Measurements from ENCODE around the gene UROS. TPM values are rescaled to one million over a fixed set of nuclear protein-coding genes. Genes with fewer than 3 reads are reported as not detected.

UROS gene
- total RNA-seq, 1 donor: 90.5 TPM

- no peak for TF ChIP-seq CTCF (IDR thresholded peaks at IDR 0.05; ENCODE audit: extremely low read depth, low read depth, low read length)
- H4K20me1 ChIP-seq (ENCODE audit: insufficient read depth, low read length): no peaks in the 10 kb centered on the region
- H3K4me2 ChIP-seq (ENCODE audit: insufficient read depth, low read length): no peak overlapping the region
- H3K9me3 ChIP-seq (ENCODE audit: low read depth, low read length): no peaks in the 10 kb centered on the region
- no peak overlapping the region for H2AFZ ChIP-seq (ENCODE audit: low read length)
- no peak overlapping the region for H3K4me3 ChIP-seq (ENCODE audit: insufficient read depth, low read length)
- H3K79me2 ChIP-seq (ENCODE audit: insufficient read depth, low read length): no peaks in the 10 kb centered on the region
- H3K4me1 ChIP-seq (ENCODE audit: insufficient read depth, low read length): no peaks in the 10 kb centered on the region
- H3K36me3 ChIP-seq (ENCODE audit: insufficient read depth, low read length): peaks cover 52% of the 10 kb centered on the region
- no peaks in the 10 kb centered on the region for H3K27me3 ChIP-seq (ENCODE audit: insufficient read depth, low read length)
- H3K27ac ChIP-seq (ENCODE audit: low read depth, low read length): no peak overlapping the region
- DNase-seq (ENCODE audit: insufficient read length, low spot score, missing footprints): no peak
Measured at GRCh38 chr10:125852487-125852886, 29.4 kb upstream of the UROS start.

DNA sequence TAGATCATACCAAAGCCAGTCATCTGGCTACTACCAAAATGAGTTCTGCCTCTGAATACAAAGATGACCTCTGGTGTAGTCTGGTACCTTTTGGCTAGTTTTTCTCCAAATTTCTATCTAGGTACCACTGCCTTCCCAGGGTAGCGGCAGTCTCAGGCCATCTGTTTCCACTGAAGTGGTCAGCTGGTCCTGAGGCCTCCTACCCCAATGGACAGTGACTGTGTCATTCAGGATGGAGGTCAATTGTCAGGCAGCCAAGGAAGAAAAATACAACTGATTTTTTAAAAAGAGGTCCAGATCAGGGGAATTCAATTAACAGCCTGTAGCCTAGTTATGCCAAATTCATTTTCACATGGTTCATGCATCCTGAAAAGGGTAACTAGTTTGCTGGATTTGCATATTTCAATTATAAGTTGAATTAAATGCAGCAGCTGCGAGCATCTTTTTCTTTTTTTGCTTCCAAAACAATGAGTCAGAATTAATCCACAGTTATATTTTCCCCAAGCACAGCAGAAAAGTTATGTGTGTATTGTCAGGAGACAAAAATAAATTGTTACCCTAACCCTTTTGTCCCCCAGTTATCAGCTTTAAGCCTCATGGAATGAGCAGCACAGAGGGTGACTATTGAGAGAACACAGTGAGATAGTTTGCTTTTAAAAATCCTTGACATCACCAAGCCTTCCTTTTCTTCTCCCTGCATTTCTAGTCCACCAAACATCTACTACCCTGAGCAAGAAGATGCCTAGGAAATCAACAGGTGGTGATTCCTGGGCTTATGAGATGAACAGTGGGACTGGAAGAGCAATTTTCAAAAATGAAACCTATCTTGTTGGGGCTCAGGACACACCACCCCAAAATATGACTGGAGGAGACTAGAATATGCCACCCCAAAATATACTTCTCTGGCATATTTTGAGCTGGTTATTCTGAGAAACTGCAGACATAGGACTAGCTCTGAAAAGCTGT lies 28.0 kb upstream of the UROS start:
- TF ChIP-seq CTCF (IDR thresholded peaks at IDR 0.05; ENCODE audit: extremely low read depth, low read depth, low read length): no peak
- H3K4me1 ChIP-seq (ENCODE audit: insufficient read depth, low read length): no peaks in the 10 kb centered on the region
- no peaks in the 10 kb centered on the region for H3K9me3 ChIP-seq (ENCODE audit: low read depth, low read length)
- DNase-seq (ENCODE audit: insufficient read length, low spot score, missing footprints): peak; percentile 81
- H4K20me1 ChIP-seq (ENCODE audit: insufficient read depth, low read length): no peaks in the 10 kb centered on the region
- H3K79me2 ChIP-seq (ENCODE audit: insufficient read depth, low read length): no peaks in the 10 kb centered on the region
- peaks cover 44% of the 10 kb centered on the region for H3K36me3 ChIP-seq (ENCODE audit: insufficient read depth, low read length)
- H3K4me3 ChIP-seq (ENCODE audit: insufficient read depth, low read length): no peak overlapping the region
- H2AFZ ChIP-seq (ENCODE audit: low read length): no peak overlapping the region
- H3K27ac ChIP-seq (ENCODE audit: low read depth, low read length): no peak overlapping the region
- H3K27me3 ChIP-seq (ENCODE audit: insufficient read depth, low read length): no peaks in the 10 kb centered on the region
- H3K4me2 ChIP-seq (ENCODE audit: insufficient read depth, low read length): no peak overlapping the region

GRCh38 chr10:125849448-125849847 lies 26.4 kb upstream of the UROS start:
- peaks cover 44% of the 10 kb centered on the region for H3K36me3 ChIP-seq (ENCODE audit: insufficient read depth, low read length)
- no peaks in the 10 kb centered on the region for H3K27me3 ChIP-seq (ENCODE audit: insufficient read depth, low read length)
- no peaks in the 10 kb centered on the region for H4K20me1 ChIP-seq (ENCODE audit: insufficient read depth, low read length)
- H3K27ac ChIP-seq (ENCODE audit: low read depth, low read length): no peak overlapping the region
- H3K4me3 ChIP-seq (ENCODE audit: insufficient read depth, low read length): no peak overlapping the region
- H3K79me2 ChIP-seq (ENCODE audit: insufficient read depth, low read length): no peaks in the 10 kb centered on the region
- H3K4me2 ChIP-seq (ENCODE audit: insufficient read depth, low read length): no peak overlapping the region
- no peaks in the 10 kb centered on the region for H3K9me3 ChIP-seq (ENCODE audit: low read depth, low read length)
- no peak overlapping the region for H2AFZ ChIP-seq (ENCODE audit: low read length)
- no peak for TF ChIP-seq CTCF (IDR thresholded peaks at IDR 0.05; ENCODE audit: extremely low read depth, low read depth, low read length)
- no peak for DNase-seq (ENCODE audit: insufficient read length, low spot score, missing footprints)
- no peaks in the 10 kb centered on the region for H3K4me1 ChIP-seq (ENCODE audit: insufficient read depth, low read length)

GRCh38 chr10:125848857-125849256 lies 25.8 kb upstream of the UROS start:
- no peak for TF ChIP-seq CTCF (IDR thresholded peaks at IDR 0.05; ENCODE audit: extremely low read depth, low read depth, low read length)
- Histone ChIP-seq H4K20me1 (ENCODE audit: insufficient read depth, low read length) (no peaks in the 10 kb centered on the region), H3K4me1 (ENCODE audit: insufficient read depth, low read length) (no peaks in the 10 kb centered on the region), H3K27ac (ENCODE audit: low read depth, low read length) (no peak overlapping the region), H3K36me3 (ENCODE audit: insufficient read depth, low read length) (peaks cover 44% of the 10 kb centered on the region), H3K4me2 (ENCODE audit: insufficient read depth, low read length) (no peak overlapping the region), H3K27me3 (ENCODE audit: insufficient read depth, low read length) (no peaks in the 10 kb centered on the region), H2AFZ (ENCODE audit: low read length) (no peak overlapping the region), H3K9me3 (ENCODE audit: low read depth, low read length) (no peaks in the 10 kb centered on the region), H3K4me3 (ENCODE audit: insufficient read depth, low read length) (no peak overlapping the region), H3K79me2 (ENCODE audit: insufficient read depth, low read length) (no peaks in the 10 kb centered on the region)
- DNase-seq (ENCODE audit: insufficient read length, low spot score, missing footprints): no peak
